Heart left ventricle (tissue), 13 donors: Measurements from ENCODE around the gene RCC1.

Source experiments
- POLR2A ChIP-seq, 2 donors: fragments of 450-650 bp; IDR thresholded peaks; one replicate each; pipeline ENCODE4 v1.6.1; 2017; ENCODE audit warnings: antibody characterized with exemption in 2 of 2, mild to moderate bottlenecking in 2 of 2, moderate library complexity in 2 of 2
- TF ChIP-seq, protein P1 (sequence below), 12 donors: fragments of 200-600 bp; sonication (generic) in 4 of 12; IDR thresholded peaks; one replicate each; pipeline versions ENCODE4 v1.5.0 to v1.8.0; 2018 to 2022; ENCODE audit warnings: antibody characterized with exemption in 12 of 12, mild to moderate bottlenecking in 5 of 12
- donor health status: ischemic (EF 13 %, LVEDD 7.1; RV severe dilation, severe dysfunction).
- donor health status: DM: no; HTN: yes; CAD: no.
- donor health status: DM: no; HTN: no; CAD: no.
- donor health status: ischemic (EF 25% LVEDD 6.9; RV normal size, moderate dysfunction).
- donor health status: ischemic (EF 25% LVEDD 5.7; RV mildly dilated, moderate dysfunction).
- donor health status: ischemic (EF 35%, LVEDD 5.7; RV mildly dilated, moderate dysfunction).
- donor health status: nonischemic (EF 11% LVEDD 7.7; RV severe dilation, severe dysfunction).
- donor health status: DM: yes; HTN: yes; CAD: no.
- donor health status: PGD.
- donor health status: ischemic (EF 29% LVEDD 5.4; RV normal size, mild dysfunction).
- donor health status: nonischemic (EF 23%, LVEDD 6.1; RV moderate dilation, normal function).

DNA sequence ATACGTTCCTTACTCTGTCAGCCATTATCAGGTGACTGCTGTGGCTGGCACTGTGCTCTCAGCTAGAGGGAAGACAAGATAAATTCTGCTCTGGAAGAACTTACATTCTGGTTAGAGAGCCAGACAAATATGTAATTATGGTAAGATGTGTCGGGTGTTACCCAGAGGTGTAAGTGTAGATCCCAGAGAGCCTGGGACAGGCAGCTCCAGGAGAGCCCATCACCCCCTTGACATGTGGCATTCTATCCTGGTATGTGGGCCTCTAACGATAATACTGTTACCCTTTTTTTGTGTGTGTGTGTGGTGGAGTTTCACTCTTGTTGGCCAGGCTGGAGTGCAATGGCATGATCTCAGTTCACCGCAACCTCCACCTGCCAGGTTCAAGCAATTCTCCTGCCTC, 66.1 kb downstream of the RCC1 start:
- no peak for TF ChIP-seq POLR2A (IDR thresholded peaks at IDR 0.05)
- TF ChIP-seq, protein P1, sequence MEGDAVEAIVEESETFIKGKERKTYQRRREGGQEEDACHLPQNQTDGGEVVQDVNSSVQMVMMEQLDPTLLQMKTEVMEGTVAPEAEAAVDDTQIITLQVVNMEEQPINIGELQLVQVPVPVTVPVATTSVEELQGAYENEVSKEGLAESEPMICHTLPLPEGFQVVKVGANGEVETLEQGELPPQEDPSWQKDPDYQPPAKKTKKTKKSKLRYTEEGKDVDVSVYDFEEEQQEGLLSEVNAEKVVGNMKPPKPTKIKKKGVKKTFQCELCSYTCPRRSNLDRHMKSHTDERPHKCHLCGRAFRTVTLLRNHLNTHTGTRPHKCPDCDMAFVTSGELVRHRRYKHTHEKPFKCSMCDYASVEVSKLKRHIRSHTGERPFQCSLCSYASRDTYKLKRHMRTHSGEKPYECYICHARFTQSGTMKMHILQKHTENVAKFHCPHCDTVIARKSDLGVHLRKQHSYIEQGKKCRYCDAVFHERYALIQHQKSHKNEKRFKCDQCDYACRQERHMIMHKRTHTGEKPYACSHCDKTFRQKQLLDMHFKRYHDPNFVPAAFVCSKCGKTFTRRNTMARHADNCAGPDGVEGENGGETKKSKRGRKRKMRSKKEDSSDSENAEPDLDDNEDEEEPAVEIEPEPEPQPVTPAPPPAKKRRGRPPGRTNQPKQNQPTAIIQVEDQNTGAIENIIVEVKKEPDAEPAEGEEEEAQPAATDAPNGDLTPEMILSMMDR (IDR thresholded peaks at IDR 0.05): no peak
